Loucy (cell line): ENCODE data around the gene RRP1B.

Experiments
- H2AFZ ChIP-seq: fragments of 200-600 bp; sonication (generic); 2 replicates; pipeline ENCODE4 v1.6.0; 2016; ENCODE audit warnings: antibody characterized with exemption, mild to moderate bottlenecking, low read length, moderate library complexity
- H3F3A ChIP-seq: fragments of 200-600 bp; 2 replicates; pipeline ENCODE4 v1.6.0; 2016; ENCODE audit warnings: antibody characterized with exemption, low read depth, mild to moderate bottlenecking
- H3K27me3 ChIP-seq: fragments of 200-600 bp; sonication (generic); 2 replicates; pipeline ENCODE4 v1.6.1; 2014; ENCODE audit warnings: low read length, mild to moderate bottlenecking; ENCODE audit not compliant: insufficient read depth, poor library complexity, severe bottlenecking
- H3K36me3 ChIP-seq: fragments of 200-600 bp; sonication (generic); 2 replicates; pipeline ENCODE4 v1.6.1; 2016; ENCODE audit warnings: low read length; ENCODE audit not compliant: insufficient read depth
- H3K4me1 ChIP-seq: fragments of 200-600 bp; sonication (generic); 2 replicates; pipeline ENCODE4 v1.5.1; 2014; ENCODE audit warnings: low read length, mild to moderate bottlenecking; ENCODE audit not compliant: insufficient read depth, poor library complexity, severe bottlenecking
- H3K4me2 ChIP-seq: fragments of 200-600 bp; sonication (generic); 2 replicates; pipeline ENCODE4 v1.6.0; 2014; ENCODE audit warnings: antibody characterized with exemption, low read length, low read depth, mild to moderate bottlenecking; ENCODE audit not compliant: poor library complexity, severe bottlenecking
- H3K4me3 ChIP-seq: fragments of 200-600 bp; sonication (generic); 2 replicates; pipeline ENCODE4 v1.5.1; 2014; ENCODE audit warnings: low read length, mild to moderate bottlenecking, mixed read lengths; ENCODE audit not compliant: poor library complexity, severe bottlenecking
- H3K79me2 ChIP-seq: fragments of 200-600 bp; sonication (generic); 2 replicates; pipeline ENCODE4 v1.6.1; 2014; ENCODE audit warnings: low read length; ENCODE audit not compliant: insufficient read depth
- H3K9ac ChIP-seq: fragments of 200-600 bp; sonication (generic); 2 replicates; pipeline ENCODE4 v1.6.0; 2014; ENCODE audit warnings: mild to moderate bottlenecking, low read depth, low read length, moderate library complexity; ENCODE audit not compliant: poor library complexity, severe bottlenecking
- H3K9me2 ChIP-seq: fragments of 200-600 bp; sonication (generic); replicated peaks from 2 replicates; pipeline ENCODE4 v1.6.1; 2016; ENCODE audit warnings: low read depth, low read length, mixed read lengths
- H3K9me3 ChIP-seq: fragments of 200-600 bp; sonication (generic); 2 replicates; pipeline ENCODE4 v1.6.1; 2014; ENCODE audit warnings: mild to moderate bottlenecking, antibody characterized with exemption, low read length, low read depth; ENCODE audit not compliant: insufficient read depth
- H4K20me1 ChIP-seq: fragments of 200-600 bp; sonication (generic); 2 replicates; pipeline ENCODE4 v1.6.0; 2014; ENCODE audit warnings: antibody characterized with exemption, low read length, mild to moderate bottlenecking; ENCODE audit not compliant: insufficient read depth, poor library complexity, severe bottlenecking
- CTCF ChIP-seq: fragments of 200-600 bp; sonication (generic); conservative IDR thresholded peaks from 2 replicates; pipeline ENCODE4 v1.5.1; 2014; ENCODE audit warnings: mild to moderate bottlenecking, antibody characterized with exemption, low read length
- EZH2phosphoT487 ChIP-seq: fragments of 200-600 bp; IDR thresholded peaks from 2 replicates; pipeline ENCODE4 v1.6.1; 2018; ENCODE audit warnings: antibody characterized with exemption, mild to moderate bottlenecking, moderate library complexity, borderline replicate concordance

Gene RRP1B

DNA sequence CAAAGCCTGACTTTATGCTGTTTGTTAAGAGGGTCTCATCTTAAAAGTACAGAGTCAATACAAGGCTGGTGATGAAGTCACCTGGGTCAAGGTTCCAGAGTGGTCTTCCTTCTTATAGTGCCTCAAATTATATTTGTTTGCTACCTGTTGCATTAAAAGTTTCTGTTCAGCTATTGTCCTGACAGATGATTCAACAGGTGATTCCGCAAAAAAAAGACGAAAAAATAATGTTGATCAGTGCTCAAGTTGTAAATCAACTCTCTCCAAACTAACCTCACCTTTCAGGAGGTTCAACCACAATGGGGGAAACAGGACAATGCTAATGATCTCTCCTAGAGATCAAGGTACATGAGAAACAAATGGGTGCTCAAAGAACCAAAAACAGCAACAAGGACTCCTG, 35.8 kb upstream of the RRP1B start:
- Histone ChIP-seq H2AFZ (no peak overlapping the region), H3K9me3 (peaks cover 4% of the 10 kb centered on the region; the same call in 1 of the 2 replicates), H3K9ac (no peak overlapping the region), H4K20me1 (no peaks in the 10 kb centered on the region), H3K4me2 (no peak overlapping the region), H3K27me3 (no peaks in the 10 kb centered on the region), H3K9me2 (no peaks in the 10 kb centered on the region), H3K36me3 (no peaks in the 10 kb centered on the region), H3F3A (no peaks in the 10 kb centered on the region), H3K4me1 (no peaks in the 10 kb centered on the region), H3K79me2 (no peaks in the 10 kb centered on the region), H3K4me3 (no peak overlapping the region)
- TF ChIP-seq EZH2phosphoT487: no peak
- TF ChIP-seq CTCF: no peak

- H3F3A ChIP-seq: no peaks in the 10 kb centered on the region
- no peak for TF ChIP-seq CTCF
- no peak for TF ChIP-seq EZH2phosphoT487
These were observed 35.0 kb upstream of the RRP1B start for GRCh38 chr21:43624339-43624738.

GRCh38 chr21:43626390-43626789, 33.0 kb upstream of the RRP1B start:
- no peaks in the 10 kb centered on the region for H3K36me3 ChIP-seq
- H2AFZ ChIP-seq: no peak overlapping the region
- no peak overlapping the region for H3K4me3 ChIP-seq
- H3F3A ChIP-seq: no peaks in the 10 kb centered on the region
- no peak overlapping the region for H3K9ac ChIP-seq
- no peaks in the 10 kb centered on the region for H4K20me1 ChIP-seq
- H3K4me1 ChIP-seq: no peaks in the 10 kb centered on the region
- H3K9me3 ChIP-seq: no peaks in the 10 kb centered on the region
- H3K4me2 ChIP-seq: no peak overlapping the region
- TF ChIP-seq CTCF (no peak), EZH2phosphoT487 (no peak)
- no peaks in the 10 kb centered on the region for H3K27me3 ChIP-seq
- H3K9me2 ChIP-seq: no peaks in the 10 kb centered on the region
- H3K79me2 ChIP-seq: no peaks in the 10 kb centered on the region

More at GRCh38 chr21:43624339-43624738, 35.0 kb upstream of the RRP1B start:
- no peaks in the 10 kb centered on the region for H3K4me1 ChIP-seq
- H3K27me3 ChIP-seq: no peaks in the 10 kb centered on the region
- H3K9ac ChIP-seq: no peak overlapping the region
- no peak overlapping the region for H2AFZ ChIP-seq
- no peak overlapping the region for H3K4me2 ChIP-seq
- no peaks in the 10 kb centered on the region for H3K79me2 ChIP-seq
- H4K20me1 ChIP-seq: no peaks in the 10 kb centered on the region
- no peaks in the 10 kb centered on the region for H3K36me3 ChIP-seq
- H3K9me2 ChIP-seq: no peaks in the 10 kb centered on the region
- peaks cover 4% of the 10 kb centered on the region; the same call in 1 of the 2 replicates for H3K9me3 ChIP-seq
- no peak overlapping the region for H3K4me3 ChIP-seq
